ENCODE measurements around the gene WIPF3. TPM values are rescaled to one million over a fixed set of nuclear protein-coding genes. Genes with fewer than 3 reads are reported as not detected.

Gene WIPF3
- total RNA-seq, 6 experiments from 2014 or later, result 0.64 to 4.1 (median 0.93) TPM

- DNase-seq (no peak), ATAC-seq (no peak)
- intact Hi-C loops (cut with DNase I), result no loop called here
- no peaks in the 10 kb centered on the region for H3K27me3 ChIP-seq
- H3K9me3 ChIP-seq, result no peaks in the 10 kb centered on the region
- no peaks in the 10 kb centered on the region for H3K36me3 ChIP-seq
- peaks cover 0 to 4% (median 0%) of the 10 kb centered on the region in 4 donors for H3K4me1 ChIP-seq
- H3K27ac ChIP-seq, result no peak overlapping the region
- WGBS (ENCODE audit: insufficient coverage, low coverage, low lambda C conversion rate, missing lambda C conversion rate), result 45% methylated on average over 3 of the region's 3 CpGs
- TF ChIP-seq CTCF (IDR thresholded peaks at IDR 0.05) (no peak), POLR2A (IDR thresholded peaks at IDR 0.05) (no peak)
- H3K4me3 ChIP-seq, result no peak overlapping the region
These were observed 158.7 kb downstream of the WIPF3 start for GRCh38 chr7:29965030-29965429.

Small RNA genes within 50 kb of the gene (small RNA-seq; reads per million reads assigned to genes)
- gene RF01210, result 0 reads per million in 2 experiments

Other genes starting within 250 kb of the WIPF3 start
- gene PRR15, start 242.7 kb upstream of the WIPF3 start, total RNA-seq, result 1 to 10 TPM in 1 of 6 experiments, under 1 TPM in 2, not detected in 3; 0.18 to 1.3 (median 0.42) TPM
- 1 to 10 TPM; 1.3 to 2.9 (median 2.0) TPM for gene SCRN1, start 183.3 kb downstream of the WIPF3 start, total RNA-seq
- gene FKBP14, start 220.2 kb downstream of the WIPF3 start, total RNA-seq, result 1 to 10 TPM; 4.0 to 8.7 (median 5.2) TPM
- gene PLEKHA8, start 221.9 kb downstream of the WIPF3 start, total RNA-seq, result 1 to 10 TPM; 2.7 to 8.1 (median 4.4) TPM

Data from right lobe of liver (tissue), 6 donors.